ENCODE measurements around the gene GRAMD1B.

DNA sequence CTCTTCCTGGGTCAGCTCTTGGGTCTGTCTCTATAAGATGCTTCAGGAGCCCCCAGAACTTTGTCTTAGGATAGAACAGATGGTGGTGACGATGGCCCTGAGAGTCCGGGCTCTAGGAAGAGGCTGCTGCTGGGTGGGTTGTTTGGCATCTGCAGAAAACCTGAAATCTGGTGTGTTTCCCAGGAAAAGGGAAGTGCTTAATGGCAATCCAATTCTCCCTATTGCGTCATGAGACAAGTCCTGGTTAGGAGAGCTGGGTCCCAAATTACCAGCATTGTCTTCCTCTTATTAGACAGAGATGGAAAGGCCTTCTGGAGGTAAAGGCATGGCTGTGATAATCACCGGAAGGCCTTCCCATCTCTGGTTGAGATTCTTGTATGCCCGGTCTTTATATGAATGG, 48.9 kb upstream of the GRAMD1B start:
- TF ChIP-seq CTCF (IDR thresholded peaks at IDR 0.05) = no peak
- no peak for TF ChIP-seq POLR2A (IDR thresholded peaks at IDR 0.05)
